Urothelium cell line (cell line): ENCODE results near the gene PRPF18.
A peak's percentile ranks its signal among the peaks of the same experiment; 100 is the strongest.
"Not testable (repeated sequence)": the region's sequence is repeated elsewhere in the genome, so short reads cannot be mapped to it uniquely, and the experiment has no call there.

Experiments used
- DNase-seq: peaks from one replicate; pipeline ENCODE4 v3.0.0; 2011; ENCODE audit warnings: low spot score, mixed read lengths
- FAIRE-seq: peaks from 2 replicates; lab custom pipeline; 2011; peaks lifted over from hg19 to GRCh38; lab: Jason Lieb, UNC

The PRPF18 gene, protein sequence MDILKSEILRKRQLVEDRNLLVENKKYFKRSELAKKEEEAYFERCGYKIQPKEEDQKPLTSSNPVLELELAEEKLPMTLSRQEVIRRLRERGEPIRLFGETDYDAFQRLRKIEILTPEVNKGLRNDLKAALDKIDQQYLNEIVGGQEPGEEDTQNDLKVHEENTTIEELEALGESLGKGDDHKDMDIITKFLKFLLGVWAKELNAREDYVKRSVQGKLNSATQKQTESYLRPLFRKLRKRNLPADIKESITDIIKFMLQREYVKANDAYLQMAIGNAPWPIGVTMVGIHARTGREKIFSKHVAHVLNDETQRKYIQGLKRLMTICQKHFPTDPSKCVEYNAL

GRCh38 chr10:13586676-13587355 is at the start of gene PRPF18:
Gene PRPF18, plus strand, starts transcription at chr10:13586965. Its CDS starts 122 bp downstream, at chr10:13587087.
- peak; percentile 98 for DNase-seq
- no peak for FAIRE-seq

GRCh38 chr10:13537985-13538384 is 48.8 kb upstream of the PRPF18 start:
- DNase-seq, FAIRE-seq: not testable (repeated sequence)

- FAIRE-seq (no peak), DNase-seq (no peak)
Observed at GRCh38 chr10:13542533-13542932, 44.2 kb upstream of the PRPF18 start.

DNA sequence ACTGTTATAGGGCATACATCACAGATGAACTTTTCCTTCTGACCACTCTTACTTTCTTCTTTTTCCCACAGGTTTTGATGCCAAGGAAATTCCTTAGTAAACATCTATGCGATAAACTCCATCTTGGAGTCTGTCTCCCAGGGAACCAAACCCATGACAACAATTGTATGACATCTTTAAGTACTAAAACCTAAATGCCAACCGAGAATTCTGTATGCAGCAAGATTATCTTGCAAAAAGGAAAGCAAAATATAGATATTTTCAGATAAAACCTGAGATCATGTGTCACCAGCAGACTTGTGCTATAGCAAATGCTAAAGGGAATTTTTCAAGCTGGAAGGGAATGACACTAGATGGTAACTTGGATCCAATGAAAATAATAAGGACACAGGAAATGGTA is 36.0 kb upstream of the PRPF18 start:
- no peak for FAIRE-seq
- no peak for DNase-seq

GRCh38 chr10:13555884-13556510 is 30.8 kb upstream of the PRPF18 start:
- FAIRE-seq = peak; percentile 66
- no peak for DNase-seq

- FAIRE-seq (no peak), DNase-seq (no peak)
Observed at GRCh38 chr10:13559124-13559700, 27.6 kb upstream of the PRPF18 start.

- FAIRE-seq (no peak), DNase-seq (no peak)
Observed at GRCh38 chr10:13560597-13560996, 26.2 kb upstream of the PRPF18 start.

DNA sequence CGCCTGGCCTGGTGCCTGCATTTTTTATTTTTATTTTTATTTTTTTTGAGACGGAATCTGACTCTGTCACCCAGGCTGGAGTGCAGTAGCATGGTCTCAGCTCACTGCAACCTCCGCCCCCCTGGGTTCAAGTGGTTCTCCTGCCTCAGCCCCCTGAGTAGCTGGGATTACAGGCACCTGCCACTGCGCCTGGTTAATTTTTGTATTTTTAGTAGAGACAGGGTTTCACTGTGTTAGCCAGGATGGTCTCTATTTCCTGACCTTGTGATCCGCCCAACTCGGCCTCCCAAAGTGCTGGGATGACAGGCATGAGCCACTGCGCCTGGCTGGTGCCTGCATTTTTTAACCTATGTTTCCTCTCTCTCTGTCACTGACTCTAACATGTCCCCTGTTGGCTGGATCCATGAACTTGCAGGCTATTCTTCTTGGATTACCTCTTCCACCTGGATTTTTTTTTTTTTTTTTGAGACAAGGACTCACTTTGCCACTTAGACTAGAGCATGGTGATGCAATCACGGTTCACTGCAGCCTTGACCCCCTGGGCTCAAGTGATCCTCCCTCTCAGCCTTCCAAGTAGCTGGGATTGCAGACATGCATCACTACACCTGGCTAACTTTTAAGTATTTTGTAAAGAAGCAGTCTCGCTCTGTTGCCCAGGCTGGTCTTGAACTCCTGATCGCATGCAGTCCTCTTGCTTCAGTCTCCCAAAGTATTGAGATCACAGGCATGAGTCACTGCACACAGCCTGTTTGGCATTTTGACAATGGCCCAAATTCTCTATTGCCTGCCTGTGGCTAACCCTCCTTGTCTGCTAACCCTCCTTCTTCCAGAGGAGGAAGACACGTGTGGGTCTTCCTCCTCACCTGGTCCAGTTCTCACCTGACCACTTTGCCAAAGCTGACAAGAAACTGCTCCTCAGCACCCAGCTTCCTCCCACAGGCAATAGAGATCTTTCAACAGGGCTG is 23.0 kb upstream of the PRPF18 start:
- FAIRE-seq (no peak), DNase-seq (no peak)

DNA sequence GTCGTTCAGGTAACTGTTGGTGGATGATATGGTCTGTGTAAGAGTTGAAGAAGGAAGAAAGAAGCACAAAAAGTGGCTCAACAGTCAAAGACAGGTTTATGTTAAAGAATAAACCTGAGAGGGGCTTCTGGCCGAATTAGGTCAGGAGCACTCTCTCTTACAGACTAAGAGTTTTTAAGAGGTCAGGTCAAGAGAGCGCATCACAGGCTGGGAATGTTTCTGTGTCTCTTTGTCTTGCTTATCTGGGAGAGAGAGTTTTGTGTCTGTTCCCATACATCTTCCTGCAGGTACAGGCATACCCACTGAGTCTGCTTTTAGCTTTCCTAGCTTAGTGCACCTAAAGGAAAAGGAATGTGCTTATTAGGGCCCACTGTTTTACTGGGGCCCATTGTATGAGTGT is 22.2 kb upstream of the PRPF18 start:
- DNase-seq (no peak), FAIRE-seq (no peak)

DNA sequence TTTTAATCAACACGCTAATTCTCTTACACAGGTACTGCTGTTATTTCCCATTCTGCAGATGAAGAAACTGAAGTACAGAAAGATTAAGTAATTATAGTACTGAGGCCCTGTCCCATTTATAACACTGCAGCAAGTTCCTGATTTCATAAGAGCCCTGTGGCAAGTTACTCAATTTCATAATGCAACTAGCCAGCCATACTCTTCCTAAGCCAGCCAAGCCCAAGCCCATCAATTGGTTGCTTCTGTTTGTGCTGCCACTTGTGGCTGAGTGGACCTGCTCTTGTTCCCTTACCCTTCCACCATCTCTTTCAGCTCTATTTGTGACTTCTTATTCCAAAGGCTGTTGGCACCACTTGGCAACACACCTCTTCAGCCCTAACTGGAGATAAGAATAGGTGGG is 19.7 kb upstream of the PRPF18 start:
- FAIRE-seq = no peak

DNA sequence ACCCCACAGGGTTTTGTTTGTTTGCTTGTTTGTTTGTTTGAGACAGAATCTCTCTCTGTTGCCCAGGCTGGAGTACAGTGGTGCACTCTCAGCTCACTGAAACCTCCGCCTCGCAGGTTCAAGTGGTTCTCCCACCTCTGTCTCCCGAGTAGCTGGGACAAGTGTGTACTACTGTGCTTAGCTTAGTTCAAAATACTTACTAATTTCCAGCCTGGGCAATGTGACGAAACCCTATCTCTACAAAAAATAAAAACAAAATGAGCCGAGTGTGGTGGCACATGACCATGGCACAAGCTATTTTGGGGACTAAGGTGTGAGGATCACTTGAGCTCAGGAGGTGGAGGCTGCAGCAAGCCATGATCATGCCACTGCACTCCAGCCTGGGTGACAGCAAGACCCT is 15.2 kb upstream of the PRPF18 start:
- DNase-seq (no peak), FAIRE-seq (no peak)

More for the DNA sequence above, 19.7 kb upstream of the PRPF18 start:
- no peak for DNase-seq

GRCh38 chr10:13573960-13574359 is 12.8 kb upstream of the PRPF18 start:
- FAIRE-seq (no peak), DNase-seq (no peak)

GRCh38 chr10:13585195-13585751 is 1.5 kb upstream of the PRPF18 start:
- DNase-seq (no peak), FAIRE-seq (no peak)

DNA sequence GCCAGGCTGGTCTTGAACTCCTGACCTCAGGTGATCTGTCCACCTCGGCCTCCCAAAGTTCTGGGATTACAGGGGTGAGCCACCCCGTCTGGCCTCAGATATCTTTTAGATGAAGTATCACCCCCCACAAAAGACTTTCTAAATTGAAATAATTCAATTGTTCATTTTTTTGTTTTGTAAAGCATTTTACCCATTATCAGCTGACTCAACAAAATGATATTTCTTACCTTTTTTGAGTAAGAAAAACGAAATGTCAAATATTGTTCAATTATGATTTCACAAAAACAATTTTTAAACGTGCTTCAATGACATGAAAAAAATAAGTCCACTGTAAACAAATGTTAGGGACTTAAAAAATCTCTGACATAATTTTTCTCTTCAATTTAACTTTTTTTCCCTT is 822 bp upstream of the PRPF18 start:
- FAIRE-seq = no peak
- DNase-seq = no peak

DNA sequence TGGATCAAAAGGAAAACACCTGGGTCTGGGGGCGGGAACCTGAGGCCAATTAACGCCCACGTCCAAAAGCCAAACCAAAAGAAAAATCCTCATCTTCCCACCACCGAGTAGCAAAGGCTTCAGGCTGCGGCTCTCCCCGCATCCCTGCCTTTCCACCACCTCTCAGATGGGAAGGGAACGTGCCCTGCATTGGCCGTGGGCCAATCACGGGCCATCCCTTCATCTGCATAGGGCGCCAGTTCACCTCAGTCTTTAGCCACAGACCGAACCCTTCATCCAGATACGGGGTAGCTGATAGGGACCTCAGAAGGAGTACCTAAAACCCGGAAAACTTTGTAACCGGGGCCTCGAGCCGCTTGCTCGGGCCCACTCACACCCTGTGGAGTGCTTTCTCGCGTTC is 626 bp downstream of the PRPF18 start:
- DNase-seq (peak; percentile 8), FAIRE-seq (no peak)

GRCh38 chr10:13589316-13589715 is 2.6 kb downstream of the PRPF18 start:
- FAIRE-seq (no peak), DNase-seq (no peak)

- no peak for FAIRE-seq
- DNase-seq = no peak
Observed at GRCh38 chr10:13590886-13591285, 4.1 kb downstream of the PRPF18 start.

GRCh38 chr10:13592306-13592705 is 5.5 kb downstream of the PRPF18 start:
- DNase-seq = no peak
- no peak for FAIRE-seq

DNA sequence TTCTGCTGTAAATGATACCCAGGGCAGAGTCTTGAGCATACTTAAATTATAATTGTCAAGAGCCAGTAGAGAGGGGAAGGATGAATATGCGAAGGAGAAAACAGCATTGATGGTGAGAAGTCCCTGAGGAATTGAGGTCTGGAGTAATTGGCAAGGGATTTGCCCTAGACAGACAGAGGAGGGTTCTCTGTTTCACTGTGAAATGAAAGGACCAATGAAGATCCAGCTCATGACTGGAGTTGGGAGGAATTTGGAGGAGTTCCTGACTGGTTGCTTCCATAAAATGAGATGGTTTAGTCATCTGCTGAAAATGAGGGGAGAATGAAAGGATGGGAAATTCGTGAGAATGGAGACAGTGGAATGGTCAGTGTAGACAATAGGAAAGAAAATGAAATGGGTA is 6.8 kb downstream of the PRPF18 start:
- FAIRE-seq (no peak), DNase-seq (no peak)

DNA sequence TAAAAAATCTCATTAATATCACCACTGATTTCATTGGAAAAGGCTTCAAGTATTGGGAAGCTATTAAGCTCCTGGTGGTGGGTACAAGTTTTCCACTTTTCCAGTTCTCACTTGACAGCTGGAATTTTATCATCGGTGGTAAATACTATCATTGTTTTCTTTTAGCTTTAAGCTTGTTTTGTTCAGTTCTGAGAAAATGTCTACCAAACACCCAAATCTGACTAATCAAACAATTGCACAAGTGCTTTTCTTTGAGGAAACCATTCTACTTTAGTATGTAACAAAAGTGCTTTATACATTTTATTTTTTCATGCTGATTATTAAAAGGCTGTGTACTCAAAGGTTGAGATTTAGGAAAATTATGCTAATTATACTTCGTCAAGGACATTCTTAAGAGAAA is 7.9 kb downstream of the PRPF18 start:
- FAIRE-seq (no peak), DNase-seq (no peak)
